ENCODE data around the gene FKBP6.
"Not testable (repeated sequence)": the region's sequence is repeated elsewhere in the genome, so short reads cannot be mapped to it uniquely, and the experiment has no call there.

The FKBP6 gene

DNA sequence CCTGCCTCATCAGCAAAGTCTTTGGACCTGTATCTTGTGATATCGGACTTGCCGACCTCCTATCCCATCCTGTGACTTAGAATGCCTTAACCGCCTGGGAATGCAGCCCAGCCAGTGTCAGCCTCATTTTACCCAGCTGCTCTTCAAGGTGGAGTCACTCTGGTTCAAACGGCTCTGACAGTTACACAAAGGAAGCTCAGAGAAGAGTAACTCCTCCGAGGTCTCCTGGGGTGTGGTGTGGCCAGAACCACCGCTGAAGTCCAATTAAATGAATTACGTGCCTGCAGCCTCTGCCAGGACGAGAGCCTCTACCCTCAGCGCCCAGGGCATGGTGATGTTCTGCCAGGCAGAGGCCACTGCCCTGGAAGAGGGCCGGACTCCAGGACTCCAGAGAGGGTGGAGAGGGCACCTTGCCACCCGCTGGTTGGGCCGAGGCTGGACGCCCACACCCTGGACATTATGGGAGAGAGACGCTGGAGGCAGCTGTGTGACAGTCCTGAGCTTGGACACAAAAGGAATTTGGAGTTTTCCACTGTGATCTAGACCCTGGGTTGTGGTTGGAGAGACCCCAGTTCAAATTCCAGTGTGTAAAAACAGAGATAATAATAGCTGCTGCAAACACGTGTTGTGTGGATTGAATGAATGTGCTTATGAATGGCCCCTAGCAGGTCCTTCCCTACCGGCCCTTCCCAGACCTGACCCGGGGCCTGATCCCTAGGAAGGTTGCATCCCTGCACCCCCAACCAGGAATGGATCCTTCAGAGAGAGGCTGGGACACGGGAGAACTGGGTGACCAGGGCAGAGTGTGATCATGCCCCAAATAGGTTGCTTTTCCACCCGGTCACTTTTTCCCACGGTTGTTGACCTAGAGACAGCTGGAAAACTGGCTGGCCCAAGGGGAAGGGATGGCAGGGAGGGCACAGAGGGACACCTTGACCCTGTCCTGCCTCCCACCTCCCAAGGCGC, 67.9 kb downstream of the FKBP6 start:
- no peak for DNase-seq (ENCODE audit: low read depth)

DNA sequence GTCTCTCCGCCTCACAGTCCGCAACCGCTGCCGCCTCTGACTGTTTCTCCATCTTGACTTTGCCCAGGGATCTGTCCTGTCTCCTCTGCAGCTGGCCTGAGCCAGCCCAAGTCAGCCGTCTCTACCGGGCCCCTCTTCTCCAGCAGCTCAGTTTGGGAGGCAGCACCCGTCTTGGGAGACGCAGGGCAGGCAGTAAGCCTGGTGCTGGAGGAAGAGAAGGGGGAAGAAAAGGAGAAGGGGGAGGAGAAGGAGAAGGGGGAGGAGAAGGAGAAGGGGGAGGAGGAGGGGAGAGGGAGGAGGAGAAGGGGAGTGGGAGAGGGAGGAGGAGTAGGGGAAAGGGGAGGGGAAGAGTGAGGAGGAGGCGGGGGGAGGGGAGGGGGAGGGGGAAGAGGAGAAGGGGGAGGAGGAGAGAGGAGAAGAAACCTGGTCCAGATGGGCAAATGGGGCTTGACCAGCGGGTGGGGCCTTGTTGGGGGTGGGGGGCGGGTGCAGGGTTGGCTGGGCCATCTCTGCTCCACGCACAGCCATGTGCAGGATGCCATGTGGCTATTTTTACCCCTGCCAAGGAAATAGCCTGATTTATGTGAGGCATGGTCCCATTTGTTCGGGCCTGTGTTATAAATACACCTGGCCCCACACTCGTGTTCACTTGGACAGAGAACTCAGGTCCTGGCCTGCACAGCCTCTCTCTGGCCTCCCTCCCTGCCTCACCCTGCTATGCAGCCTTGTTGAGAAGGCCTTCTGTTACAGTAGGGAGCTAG, 69.7 kb downstream of the FKBP6 start:
- DNase-seq (ENCODE audit: low read depth) = no peak

DNA sequence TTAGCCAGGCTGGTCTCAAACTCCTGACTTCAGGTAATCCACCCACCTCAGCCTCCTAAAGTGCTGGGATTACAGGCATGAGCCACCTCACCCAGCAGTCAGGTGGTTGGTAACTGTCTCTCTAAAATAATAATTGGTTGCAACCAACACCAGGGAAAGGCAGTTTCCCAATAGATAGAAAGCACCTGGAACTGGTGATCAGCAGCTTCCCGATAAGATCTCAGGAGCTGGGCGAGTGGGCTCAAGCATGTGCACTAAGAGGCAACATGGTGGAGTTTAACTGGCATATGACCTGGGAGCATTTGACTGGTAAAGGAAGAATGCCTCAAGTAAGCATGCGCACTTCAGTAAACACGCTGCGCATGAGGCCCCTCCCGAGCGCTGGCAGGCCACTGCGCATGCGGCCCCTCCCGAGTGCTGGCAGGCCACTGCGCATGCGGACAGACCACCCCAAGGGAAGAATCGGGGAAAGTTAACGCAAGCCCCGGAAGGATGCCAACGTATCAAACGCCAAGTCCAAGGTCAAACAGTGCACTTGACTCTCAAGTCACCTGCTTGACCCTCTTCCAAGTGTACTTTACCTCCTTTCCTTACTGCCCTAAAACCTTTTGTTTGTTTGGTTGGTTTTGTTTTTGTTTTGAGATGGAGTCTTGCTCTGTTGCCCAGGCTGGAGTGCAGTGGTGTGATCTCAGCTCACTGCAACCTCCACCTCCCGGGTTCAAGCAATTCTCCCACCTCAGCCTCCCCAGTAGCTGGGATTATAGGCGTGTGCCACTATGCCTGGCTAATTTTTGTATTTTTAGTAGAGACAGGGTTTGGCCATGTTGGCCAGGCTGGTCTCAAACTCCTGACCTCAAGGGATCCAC, 71.5 kb downstream of the FKBP6 start:
- peak; percentile 31 for DNase-seq (ENCODE audit: low read depth)

DNA sequence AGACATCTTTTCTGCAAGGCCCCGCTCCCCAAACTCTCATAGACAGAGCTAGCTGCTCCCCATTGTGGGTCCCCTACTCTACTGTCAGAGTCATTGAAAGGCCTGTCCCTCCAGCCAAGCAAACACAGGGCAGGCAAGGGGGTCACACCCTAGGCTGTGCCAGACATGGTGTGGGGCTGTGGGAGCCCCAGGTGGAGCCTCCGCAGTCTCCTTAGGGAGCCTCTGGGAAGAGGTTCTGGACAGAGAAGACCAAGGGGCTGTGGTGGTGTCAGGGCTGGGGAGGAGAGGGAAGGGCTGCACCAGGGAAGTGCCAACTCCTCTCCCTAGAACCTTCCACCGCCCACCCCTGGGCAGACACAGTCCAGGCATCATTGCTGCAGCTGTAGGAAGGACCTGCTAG, 76.9 kb downstream of the FKBP6 start:
- not testable (repeated sequence) for DNase-seq (ENCODE audit: low read depth)

All from T follicular helper cell (primary cell).